ENCODE results near the gene PAM. TPM values are rescaled to one million over a fixed set of nuclear protein-coding genes. Genes with fewer than 3 reads are reported as not detected.

Gene PAM
- total and polyA plus RNA-seq, 2 of the 13 experiments (the other 11 are each of a cell fraction or from before 2014, with no cell fraction given), result 20.2 to 79.1 TPM

DNA sequence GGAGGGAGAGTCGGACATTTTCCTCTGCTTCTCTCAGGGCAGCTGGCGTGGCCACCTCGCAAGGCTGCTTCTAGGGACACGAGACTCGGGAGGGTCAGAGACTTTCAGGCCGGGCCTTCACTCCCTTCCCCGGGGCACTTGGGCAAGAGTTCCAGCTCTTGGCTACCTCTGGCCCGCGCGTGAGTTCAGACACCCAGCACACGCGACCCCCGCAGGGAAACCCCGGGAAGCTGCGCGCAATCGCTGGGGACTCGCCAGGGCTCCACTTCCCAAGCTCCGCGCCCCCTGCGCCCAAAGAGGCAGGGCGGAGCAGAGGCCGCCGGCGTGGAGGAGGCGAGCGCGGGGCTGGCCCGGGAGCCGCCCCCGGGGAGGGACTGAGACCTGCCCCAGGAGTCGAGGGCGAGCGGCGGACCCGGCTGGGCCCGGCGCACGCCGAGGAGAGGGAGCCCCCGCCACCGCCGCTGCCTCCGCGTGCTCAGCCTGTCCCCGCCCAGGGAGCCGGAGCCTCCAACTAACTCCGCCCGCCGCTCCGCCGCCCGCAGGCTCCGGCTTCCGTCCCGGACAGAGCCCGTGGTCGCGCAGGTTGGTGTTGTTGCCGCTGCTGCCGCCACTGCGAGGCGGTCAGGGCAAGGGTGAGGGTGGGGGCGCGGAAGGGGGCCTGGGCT is at the start of gene PAM (continued):
- TF ChIP-seq DPF2 (CRISPR knock-in tag; IDR thresholded peaks at IDR 0.05; ENCODE audit: borderline replicate concordance, low read depth) (no peak), NR2C2 (CRISPR knock-in tag; IDR thresholded peaks at IDR 0.05; ENCODE audit: borderline replicate concordance) (no peak), ATF7-NPFF (CRISPR knock-in tag; IDR thresholded peaks at IDR 0.05; ENCODE audit: low read depth) (peak; percentile 66; the same call in 1 of the 2 replicates), GLI4 (CRISPR knock-in tag; IDR thresholded peaks at IDR 0.05; ENCODE audit: borderline replicate concordance) (no peak), HOXD1 (CRISPR knock-in tag; IDR thresholded peaks at IDR 0.05) (no peak), GPN1 (CRISPR knock-in tag; IDR thresholded peaks at IDR 0.05; ENCODE audit: borderline replicate concordance) (no peak), RAD21 (CRISPR knock-in tag; IDR thresholded peaks at IDR 0.05) (0 out of 2 replicates have a peak, but pooled peaks have one; percentile 23), ZNF563 (CRISPR knock-in tag; IDR thresholded peaks at IDR 0.05) (0 out of 2 replicates have a peak, but pooled peaks have one; percentile 33), MAFK (conservative IDR thresholded peaks at IDR 0.05 in 1 of 2, IDR thresholded peaks at IDR 0.05 in 1 of 2; ENCODE audit: low read length in 2 of 2) (no peak), SMAD3 (CRISPR knock-in tag; IDR thresholded peaks at IDR 0.05) (no peak), SALL1 (CRISPR knock-in tag; IDR thresholded peaks at IDR 0.05) (no peak), NFKB2 (CRISPR knock-in tag; IDR thresholded peaks at IDR 0.05; ENCODE audit: borderline replicate concordance) (no peak), PAF1 (CRISPR knock-in tag; IDR thresholded peaks at IDR 0.05) (no peak), NFYB (CRISPR knock-in tag; IDR thresholded peaks at IDR 0.05) (no peak)
- TF ChIP-seq, protein P1, sequence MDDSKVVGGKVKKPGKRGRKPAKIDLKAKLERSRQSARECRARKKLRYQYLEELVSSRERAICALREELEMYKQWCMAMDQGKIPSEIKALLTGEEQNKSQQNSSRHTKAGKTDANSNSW (CRISPR knock-in tag; IDR thresholded peaks at IDR 0.05; ENCODE audit: borderline replicate concordance), result no peak
- TF ChIP-seq, protein P2, sequence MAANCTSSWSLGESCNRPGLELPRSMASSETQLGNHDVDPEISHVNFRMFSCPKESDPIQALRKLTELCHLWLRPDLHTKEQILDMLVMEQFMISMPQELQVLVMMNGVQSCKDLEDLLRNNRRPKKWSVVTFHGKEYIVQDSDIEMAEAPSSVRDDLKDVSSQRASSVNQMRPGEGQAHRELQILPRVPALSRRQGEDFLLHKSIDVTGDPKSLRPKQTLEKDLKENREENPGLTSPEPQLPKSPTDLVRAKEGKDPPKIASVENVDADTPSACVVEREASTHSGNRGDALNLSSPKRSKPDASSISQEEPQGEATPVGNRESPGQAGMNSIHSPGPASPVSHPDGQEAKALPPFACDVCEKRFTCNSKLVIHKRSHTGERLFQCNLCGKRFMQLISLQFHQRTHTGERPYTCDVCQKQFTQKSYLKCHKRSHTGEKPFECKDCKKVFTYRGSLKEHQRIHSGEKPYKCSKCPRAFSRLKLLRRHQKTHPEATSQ (CRISPR knock-in tag; IDR thresholded peaks at IDR 0.05; ENCODE audit: borderline replicate concordance), result no peak
- TF ChIP-seq, protein P3, sequence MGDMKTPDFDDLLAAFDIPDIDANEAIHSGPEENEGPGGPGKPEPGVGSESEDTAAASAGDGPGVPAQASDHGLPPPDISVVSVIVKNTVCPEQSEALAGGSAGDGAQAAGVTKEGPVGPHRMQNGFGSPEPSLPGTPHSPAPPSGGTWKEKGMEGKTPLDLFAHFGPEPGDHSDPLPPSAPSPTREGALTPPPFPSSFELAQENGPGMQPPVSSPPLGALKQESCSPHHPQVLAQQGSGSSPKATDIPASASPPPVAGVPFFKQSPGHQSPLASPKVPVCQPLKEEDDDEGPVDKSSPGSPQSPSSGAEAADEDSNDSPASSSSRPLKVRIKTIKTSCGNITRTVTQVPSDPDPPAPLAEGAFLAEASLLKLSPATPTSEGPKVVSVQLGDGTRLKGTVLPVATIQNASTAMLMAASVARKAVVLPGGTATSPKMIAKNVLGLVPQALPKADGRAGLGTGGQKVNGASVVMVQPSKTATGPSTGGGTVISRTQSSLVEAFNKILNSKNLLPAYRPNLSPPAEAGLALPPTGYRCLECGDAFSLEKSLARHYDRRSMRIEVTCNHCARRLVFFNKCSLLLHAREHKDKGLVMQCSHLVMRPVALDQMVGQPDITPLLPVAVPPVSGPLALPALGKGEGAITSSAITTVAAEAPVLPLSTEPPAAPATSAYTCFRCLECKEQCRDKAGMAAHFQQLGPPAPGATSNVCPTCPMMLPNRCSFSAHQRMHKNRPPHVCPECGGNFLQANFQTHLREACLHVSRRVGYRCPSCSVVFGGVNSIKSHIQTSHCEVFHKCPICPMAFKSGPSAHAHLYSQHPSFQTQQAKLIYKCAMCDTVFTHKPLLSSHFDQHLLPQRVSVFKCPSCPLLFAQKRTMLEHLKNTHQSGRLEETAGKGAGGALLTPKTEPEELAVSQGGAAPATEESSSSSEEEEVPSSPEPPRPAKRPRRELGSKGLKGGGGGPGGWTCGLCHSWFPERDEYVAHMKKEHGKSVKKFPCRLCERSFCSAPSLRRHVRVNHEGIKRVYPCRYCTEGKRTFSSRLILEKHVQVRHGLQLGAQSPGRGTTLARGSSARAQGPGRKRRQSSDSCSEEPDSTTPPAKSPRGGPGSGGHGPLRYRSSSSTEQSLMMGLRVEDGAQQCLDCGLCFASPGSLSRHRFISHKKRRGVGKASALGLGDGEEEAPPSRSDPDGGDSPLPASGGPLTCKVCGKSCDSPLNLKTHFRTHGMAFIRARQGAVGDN (CRISPR knock-in tag; IDR thresholded peaks at IDR 0.05), result peak; percentile 84
- TF ChIP-seq, protein P4, sequence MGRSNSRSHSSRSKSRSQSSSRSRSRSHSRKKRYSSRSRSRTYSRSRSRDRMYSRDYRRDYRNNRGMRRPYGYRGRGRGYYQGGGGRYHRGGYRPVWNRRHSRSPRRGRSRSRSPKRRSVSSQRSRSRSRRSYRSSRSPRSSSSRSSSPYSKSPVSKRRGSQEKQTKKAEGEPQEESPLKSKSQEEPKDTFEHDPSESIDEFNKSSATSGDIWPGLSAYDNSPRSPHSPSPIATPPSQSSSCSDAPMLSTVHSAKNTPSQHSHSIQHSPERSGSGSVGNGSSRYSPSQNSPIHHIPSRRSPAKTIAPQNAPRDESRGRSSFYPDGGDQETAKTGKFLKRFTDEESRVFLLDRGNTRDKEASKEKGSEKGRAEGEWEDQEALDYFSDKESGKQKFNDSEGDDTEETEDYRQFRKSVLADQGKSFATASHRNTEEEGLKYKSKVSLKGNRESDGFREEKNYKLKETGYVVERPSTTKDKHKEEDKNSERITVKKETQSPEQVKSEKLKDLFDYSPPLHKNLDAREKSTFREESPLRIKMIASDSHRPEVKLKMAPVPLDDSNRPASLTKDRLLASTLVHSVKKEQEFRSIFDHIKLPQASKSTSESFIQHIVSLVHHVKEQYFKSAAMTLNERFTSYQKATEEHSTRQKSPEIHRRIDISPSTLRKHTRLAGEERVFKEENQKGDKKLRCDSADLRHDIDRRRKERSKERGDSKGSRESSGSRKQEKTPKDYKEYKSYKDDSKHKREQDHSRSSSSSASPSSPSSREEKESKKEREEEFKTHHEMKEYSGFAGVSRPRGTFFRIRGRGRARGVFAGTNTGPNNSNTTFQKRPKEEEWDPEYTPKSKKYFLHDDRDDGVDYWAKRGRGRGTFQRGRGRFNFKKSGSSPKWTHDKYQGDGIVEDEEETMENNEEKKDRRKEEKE (IDR thresholded peaks at IDR 0.05), result no peak
- TF ChIP-seq, protein P5, sequence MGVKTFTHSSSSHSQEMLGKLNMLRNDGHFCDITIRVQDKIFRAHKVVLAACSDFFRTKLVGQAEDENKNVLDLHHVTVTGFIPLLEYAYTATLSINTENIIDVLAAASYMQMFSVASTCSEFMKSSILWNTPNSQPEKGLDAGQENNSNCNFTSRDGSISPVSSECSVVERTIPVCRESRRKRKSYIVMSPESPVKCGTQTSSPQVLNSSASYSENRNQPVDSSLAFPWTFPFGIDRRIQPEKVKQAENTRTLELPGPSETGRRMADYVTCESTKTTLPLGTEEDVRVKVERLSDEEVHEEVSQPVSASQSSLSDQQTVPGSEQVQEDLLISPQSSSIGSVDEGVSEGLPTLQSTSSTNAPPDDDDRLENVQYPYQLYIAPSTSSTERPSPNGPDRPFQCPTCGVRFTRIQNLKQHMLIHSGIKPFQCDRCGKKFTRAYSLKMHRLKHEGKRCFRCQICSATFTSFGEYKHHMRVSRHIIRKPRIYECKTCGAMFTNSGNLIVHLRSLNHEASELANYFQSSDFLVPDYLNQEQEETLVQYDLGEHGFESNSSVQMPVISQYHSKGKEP (CRISPR knock-in tag; IDR thresholded peaks at IDR 0.05), result no peak
